HepG2 (cell line): Measurements from ENCODE around the gene GSAP. TPM values are rescaled to one million over a fixed set of nuclear protein-coding genes. Genes with fewer than 3 reads are reported as not detected.
A peak's percentile ranks its signal among the peaks of the same experiment; 100 is the strongest.

Experiments
- ATAC-seq: fragments of 200-7000 bp; cut with Tn5 transposase; 3 replicates; pipeline ENCODE4 v1.9.1; 2020; ENCODE audit warnings: mild to moderate bottlenecking, moderate library complexity
- BruUV-seq: library from RNA; stranded (reverse); fragments of 400-500 nt; replicated peaks from 2 replicates; lab custom pipeline; 2021; lab: Mats Ljungman, UMichigan
- CTCF ChIA-PET: fragments of 300-600 bp; formaldehyde crosslinking; extraction: SDS; loops from one replicate; lab custom pipeline; 2021; ENCODE audit warnings: low total read pairs, inconsistent platforms, low intra/inter-chr PET ratio; lab: Yijun Ruan, JAX
- POLR2A ChIA-PET: fragments of 350-600 bp; sonication (Branson Sonifier 250); formaldehyde crosslinking; loops from one replicate; lab custom pipeline; 2020; ENCODE audit warnings: antibody characterized with exemption, inconsistent platforms; lab: Yijun Ruan, JAX
- DNase-seq: peaks from one replicate; pipeline ENCODE4 v3.0.0-alpha.2; 2015; ENCODE audit warnings: low spot score
- FAIRE-seq: peaks from 3 replicates; lab custom pipeline; 2011; peaks lifted over from hg19 to GRCh38; lab: Jason Lieb, UNC
- H2AFZ ChIP-seq: one replicate; pipeline ENCODE4 v1.6.1; 2011; ENCODE audit warnings: low read length, inconsistent platforms
- H3K27ac ChIP-seq: fragments of 300-600 bp; 3 replicates; pipeline ENCODE4 v1.8.0; 2011; ENCODE audit warnings: mixed run types, mild to moderate bottlenecking, mixed read lengths, low read length, inconsistent platforms; ENCODE audit not compliant: insufficient read depth; ENCODE audit errors: extremely low read length
- H3K27me3 ChIP-seq, 2 experiments: fragments of 200-600 bp in 1 of 2; 2 replicates in 1 of 2; 3 replicates in 1 of 2; pipeline versions ENCODE4 v1.6.0 to v1.8.0; 2011; ENCODE audit warnings: low read length in 2 of 2, mild to moderate bottlenecking in 2 of 2, moderate library complexity in 2 of 2, inconsistent platforms in 1 of 2; ENCODE audit not compliant: insufficient read depth in 2 of 2, control insufficient read depth in 1 of 2
- H3K36me3 ChIP-seq, 2 experiments: fragments of 200-600 bp in 1 of 2; replicated peaks in 1 of 2; 2 replicates in 1 of 2; 3 replicates in 1 of 2; pipeline versions ENCODE4 v1.5.1 to v1.8.0; 2011; ENCODE audit warnings: low read length in 2 of 2, inconsistent platforms in 1 of 2; ENCODE audit not compliant: insufficient read depth in 2 of 2, control insufficient read depth in 1 of 2
- H3K4me1 ChIP-seq: 2 replicates; pipeline ENCODE4 v1.5.1; 2012; ENCODE audit warnings: low read length, inconsistent platforms; ENCODE audit not compliant: insufficient read depth
- H3K4me2 ChIP-seq: 2 replicates; pipeline ENCODE4 v1.6.0; 2011; ENCODE audit warnings: low read depth, low read length, inconsistent platforms
- H3K4me3 ChIP-seq, 3 experiments: fragments of 200-600 bp in 1 of 3; sonication (generic), shearing (Covaris generic) in 1 of 3; replicated peaks in 1 of 3; 2 replicates each; pipeline ENCODE4 v1.5.1; 2011 to 2016; ENCODE audit warnings: low read length in 3 of 3, inconsistent platforms in 2 of 3, low read depth in 2 of 3, mild to moderate bottlenecking in 2 of 3, control low read depth in 1 of 3, mixed read lengths in 1 of 3; ENCODE audit not compliant: insufficient read depth in 1 of 3
- H3K79me2 ChIP-seq: one replicate; pipeline ENCODE4 v1.6.1; 2011; ENCODE audit warnings: low read length, inconsistent platforms; ENCODE audit not compliant: insufficient read depth
- H3K9ac ChIP-seq: 2 replicates; pipeline ENCODE4 v1.6.0; 2011; ENCODE audit warnings: mild to moderate bottlenecking, low read depth, low read length, inconsistent platforms; ENCODE audit not compliant: insufficient read depth
- H3K9me3 ChIP-seq: 2 replicates; pipeline ENCODE4 v1.5.1; 2012; ENCODE audit warnings: mild to moderate bottlenecking, low read length
- H4K20me1 ChIP-seq: 2 replicates; pipeline ENCODE4 v1.6.0; 2011; ENCODE audit warnings: inconsistent platforms, mild to moderate bottlenecking, low read length, moderate library complexity; ENCODE audit not compliant: insufficient read depth
- CBX1 ChIP-seq: IDR thresholded peaks from one replicate; pipeline ENCODE4 v1.6.1; 2016; ENCODE audit warnings: antibody characterized with exemption, low read depth
- NR3C1 ChIP-seq: sonication (generic); formaldehyde crosslinking; IDR thresholded peaks from 2 replicates; pipeline ENCODE4 v1.4.0; 2020; ENCODE audit warnings: missing genetic modification reagents
- RCOR2 ChIP-seq: IDR thresholded peaks from 2 replicates; pipeline ENCODE4 v1.6.1; 2016; ENCODE audit warnings: missing biosample characterization, missing genetic modification reagents
- TCF7 ChIP-seq: sonication (generic); IDR thresholded peaks from 2 replicates; pipeline ENCODE4 v1.6.1; 2016; ENCODE audit warnings: antibody characterized with exemption, low read depth
- ZFAT ChIP-seq: sonication (generic); formaldehyde crosslinking; conservative IDR thresholded peaks from 2 replicates; pipeline ENCODE4 v1.8.1; 2023; ENCODE audit warnings: missing genetic modification reagents, inconsistent platforms
- ZNF614 ChIP-seq: IDR thresholded peaks from 2 replicates; pipeline ENCODE4 v1.6.1; 2018; ENCODE audit warnings: missing biosample characterization, missing genetic modification reagents, inconsistent platforms, borderline replicate concordance
- ZNF772 ChIP-seq: sonication (generic); formaldehyde crosslinking; IDR thresholded peaks from 2 replicates; pipeline ENCODE4 v1.5.0; 2020; ENCODE audit warnings: mild to moderate bottlenecking, missing genetic modification reagents
- WGBS: methylation state at CpG from one replicate; pipeline ENCODE4 v1.1.6; 2017; ENCODE audit warnings: low lambda C conversion rate; 5-methylcytosine and 5-hydroxymethylcytosine counted together
- in situ Hi-C: cut with HindIII; loops from 2 replicates; pipeline ENCODE4 v1.10.0; 2017; ENCODE audit warnings: low pct_unique_long_range_greater_than_20kb; ENCODE audit not compliant: extremely low pct_ligation_motif_present
- intact Hi-C: fragments of 100-400 bp; cut with micrococcal nuclease; formaldehyde crosslinking; loops from one replicate; pipeline ENCODE4 v1.10.0; 2022; ENCODE audit not compliant: unreplicated experiment
- polyA plus RNA-seq, 8 experiments: library from polyadenylated mRNA; depleted of rRNA in 3 of 8; stranded (reverse) in 7 of 8; unstranded in 1 of 8; fragments of >200 nt; fragmentation: Illumina TruSeq in 4 of 8; extraction: Trizol in 4 of 8; gene quantifications; 2 replicates each; pipeline versions ENCODE4 v1.2.1 to v1.2.3, GENCODE V29; 2011 to 2016; ENCODE audit warnings: low read depth in 4 of 8, missing spikeins in 1 of 8, mixed read lengths in 1 of 8; ENCODE audit not compliant: insufficient read depth in 1 of 8
- total RNA-seq, 5 experiments: library from RNA; depleted of rRNA; stranded (reverse); fragments of >200 nt; fragmentation: Illumina TruSeq; extraction: Trizol; gene quantifications; 2 replicates each; pipeline ENCODE4 v1.2.3, GENCODE V29; 2016; ENCODE audit warnings: low read depth in 1 of 5
- TF ChIP-seq, protein P1 (sequence below): sonication (generic); formaldehyde crosslinking; IDR thresholded peaks from 2 replicates; pipeline ENCODE4 v1.8.0; 2023; ENCODE audit warnings: mild to moderate bottlenecking, missing genetic modification reagents
- TF ChIP-seq, protein P2 (sequence below): sonication (generic); formaldehyde crosslinking; IDR thresholded peaks from 2 replicates; pipeline ENCODE4 v1.4.0; 2020; ENCODE audit warnings: mild to moderate bottlenecking, missing genetic modification reagents
- TF ChIP-seq, protein P3 (sequence below): sonication (generic); formaldehyde crosslinking; IDR thresholded peaks from 2 replicates; pipeline ENCODE4 v1.4.0; 2020; ENCODE audit warnings: missing genetic modification reagents, borderline replicate concordance
- TF ChIP-seq, protein P4 (sequence below): sonication (generic); formaldehyde crosslinking; IDR thresholded peaks from 2 replicates; pipeline ENCODE4 v1.5.1; 2020; ENCODE audit warnings: mild to moderate bottlenecking, moderate library complexity, missing genetic modification reagents
- TF ChIP-seq, protein P5 (sequence below): sonication (generic); formaldehyde crosslinking; IDR thresholded peaks from 2 replicates; pipeline ENCODE4 v1.5.0; 2020; ENCODE audit warnings: missing genetic modification reagents, mild to moderate bottlenecking, borderline replicate concordance
- TF ChIP-seq, protein P6 (sequence below): sonication (generic); formaldehyde crosslinking; IDR thresholded peaks from 2 replicates; pipeline ENCODE4 v1.4.0; 2020; ENCODE audit warnings: mild to moderate bottlenecking, missing genetic modification reagents

The GSAP gene
- total and polyA plus RNA-seq, 2 of the 13 experiments (the other 11 are each of a cell fraction or from before 2014, with no cell fraction given): 34.6 to 40.6 TPM

DNA sequence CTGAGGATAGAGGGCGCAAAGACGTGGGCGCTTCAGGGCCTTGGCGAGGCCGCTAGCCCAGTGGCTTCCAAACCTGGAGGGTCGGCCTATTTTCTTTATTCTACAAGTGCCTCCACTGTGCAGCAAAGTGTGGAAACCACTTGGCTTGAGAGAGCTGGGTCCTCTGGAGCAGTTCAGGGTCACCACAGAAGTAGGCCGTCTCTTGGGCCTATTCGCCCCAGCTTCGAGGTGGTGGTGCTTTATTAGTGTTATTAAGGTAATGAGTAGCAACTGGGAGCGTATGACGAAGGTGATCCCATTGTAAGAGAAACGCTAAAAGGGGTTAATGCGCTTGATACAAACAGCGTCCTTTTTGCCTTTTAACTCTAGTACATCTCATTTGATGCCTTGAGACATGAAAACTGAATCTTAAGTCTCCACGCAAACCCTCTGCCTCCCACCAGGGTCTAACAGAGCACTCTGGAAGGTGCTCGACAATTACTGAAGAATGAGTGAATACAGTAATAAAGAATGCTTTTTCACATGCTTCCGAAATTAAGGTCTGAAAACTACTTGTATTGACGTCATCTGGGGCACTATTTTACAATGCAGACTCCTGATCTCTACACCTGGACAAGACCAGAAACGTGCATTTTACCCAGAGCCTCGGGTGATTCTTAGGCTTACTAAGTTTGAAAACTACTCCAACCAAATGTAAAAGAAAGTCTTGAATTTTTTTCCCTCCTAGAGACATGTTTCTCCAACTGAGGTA lies 647 bp upstream of the GSAP start:
- in situ Hi-C loops: no loop called here
- intact Hi-C loops: loop anchor here (5.0 kb wide), 1 partner anchor 121 kb away; the partner anchor contains the start of gene PTPN12
- DNase-seq (no peak), ATAC-seq (peak; percentile 42), FAIRE-seq (no peak)
- Histone ChIP-seq H3K4me1 (peaks cover 64% of the 10 kb centered on the region), H4K20me1 (no peaks in the 10 kb centered on the region), H3K27me3 (no peaks in the 10 kb centered on the region), H3K9me3 (no peaks in the 10 kb centered on the region), H2AFZ (no peak overlapping the region), H3K36me3 (no peaks in the 10 kb centered on the region), H3K4me2 (peak overlapping the region; percentile 95), H3K27ac (peak overlapping the region; percentile 94), H3K4me3 (peak overlapping the region; percentile 68 to 86 (median 81)), H3K79me2 (peaks cover 46% of the 10 kb centered on the region), H3K9ac (peak overlapping the region; percentile 98)
- 23% methylated on average over 18 of the region's 20 CpGs for WGBS
- ChIA-PET CTCF (no interaction called here), POLR2A (interaction anchor here (0.6 to 4.0 kb wide), 17 partner anchors 8 to 171 kb away, joined by 3 to 28 read pairs (median 8); partner anchors contain the start of gene PTPN12)
- TSS peak; percentile 88 for BruUV-seq
- TF ChIP-seq, protein P1, sequence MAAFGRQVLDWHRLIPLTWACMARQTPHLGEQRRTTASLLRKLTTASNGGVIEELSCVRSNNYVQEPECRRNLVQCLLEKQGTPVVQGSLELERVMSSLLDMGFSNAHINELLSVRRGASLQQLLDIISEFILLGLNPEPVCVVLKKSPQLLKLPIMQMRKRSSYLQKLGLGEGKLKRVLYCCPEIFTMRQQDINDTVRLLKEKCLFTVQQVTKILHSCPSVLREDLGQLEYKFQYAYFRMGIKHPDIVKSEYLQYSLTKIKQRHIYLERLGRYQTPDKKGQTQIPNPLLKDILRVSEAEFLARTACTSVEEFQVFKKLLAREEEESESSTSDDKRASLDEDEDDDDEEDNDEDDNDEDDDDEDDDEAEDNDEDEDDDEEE (CRISPR knock-in tag): 0 out of 2 replicates have a peak, but pooled peaks have one; percentile 40
- no peak for TF ChIP-seq RCOR2
- TF ChIP-seq, protein P2, sequence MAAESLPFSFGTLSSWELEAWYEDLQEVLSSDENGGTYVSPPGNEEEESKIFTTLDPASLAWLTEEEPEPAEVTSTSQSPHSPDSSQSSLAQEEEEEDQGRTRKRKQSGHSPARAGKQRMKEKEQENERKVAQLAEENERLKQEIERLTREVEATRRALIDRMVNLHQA: no peak
- TF ChIP-seq ZFAT: no peak
- TF ChIP-seq, protein P3, sequence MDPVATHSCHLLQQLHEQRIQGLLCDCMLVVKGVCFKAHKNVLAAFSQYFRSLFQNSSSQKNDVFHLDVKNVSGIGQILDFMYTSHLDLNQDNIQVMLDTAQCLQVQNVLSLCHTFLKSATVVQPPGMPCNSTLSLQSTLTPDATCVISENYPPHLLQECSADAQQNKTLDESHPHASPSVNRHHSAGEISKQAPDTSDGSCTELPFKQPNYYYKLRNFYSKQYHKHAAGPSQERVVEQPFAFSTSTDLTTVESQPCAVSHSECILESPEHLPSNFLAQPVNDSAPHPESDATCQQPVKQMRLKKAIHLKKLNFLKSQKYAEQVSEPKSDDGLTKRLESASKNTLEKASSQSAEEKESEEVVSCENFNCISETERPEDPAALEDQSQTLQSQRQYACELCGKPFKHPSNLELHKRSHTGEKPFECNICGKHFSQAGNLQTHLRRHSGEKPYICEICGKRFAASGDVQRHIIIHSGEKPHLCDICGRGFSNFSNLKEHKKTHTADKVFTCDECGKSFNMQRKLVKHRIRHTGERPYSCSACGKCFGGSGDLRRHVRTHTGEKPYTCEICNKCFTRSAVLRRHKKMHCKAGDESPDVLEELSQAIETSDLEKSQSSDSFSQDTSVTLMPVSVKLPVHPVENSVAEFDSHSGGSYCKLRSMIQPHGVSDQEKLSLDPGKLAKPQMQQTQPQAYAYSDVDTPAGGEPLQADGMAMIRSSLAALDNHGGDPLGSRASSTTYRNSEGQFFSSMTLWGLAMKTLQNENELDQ: no peak
- TF ChIP-seq, protein P4, sequence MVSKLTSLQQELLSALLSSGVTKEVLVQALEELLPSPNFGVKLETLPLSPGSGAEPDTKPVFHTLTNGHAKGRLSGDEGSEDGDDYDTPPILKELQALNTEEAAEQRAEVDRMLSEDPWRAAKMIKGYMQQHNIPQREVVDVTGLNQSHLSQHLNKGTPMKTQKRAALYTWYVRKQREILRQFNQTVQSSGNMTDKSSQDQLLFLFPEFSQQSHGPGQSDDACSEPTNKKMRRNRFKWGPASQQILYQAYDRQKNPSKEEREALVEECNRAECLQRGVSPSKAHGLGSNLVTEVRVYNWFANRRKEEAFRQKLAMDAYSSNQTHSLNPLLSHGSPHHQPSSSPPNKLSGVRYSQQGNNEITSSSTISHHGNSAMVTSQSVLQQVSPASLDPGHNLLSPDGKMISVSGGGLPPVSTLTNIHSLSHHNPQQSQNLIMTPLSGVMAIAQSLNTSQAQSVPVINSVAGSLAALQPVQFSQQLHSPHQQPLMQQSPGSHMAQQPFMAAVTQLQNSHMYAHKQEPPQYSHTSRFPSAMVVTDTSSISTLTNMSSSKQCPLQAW (CRISPR knock-in tag): peak; percentile 46; the same call in 1 of the 2 replicates
- TF ChIP-seq ZNF614: no peak
- no peak for TF ChIP-seq ZNF772 (CRISPR knock-in tag)
- TF ChIP-seq NR3C1 (CRISPR knock-in tag): no peak
- no peak for TF ChIP-seq CBX1
- TF ChIP-seq, protein P5, sequence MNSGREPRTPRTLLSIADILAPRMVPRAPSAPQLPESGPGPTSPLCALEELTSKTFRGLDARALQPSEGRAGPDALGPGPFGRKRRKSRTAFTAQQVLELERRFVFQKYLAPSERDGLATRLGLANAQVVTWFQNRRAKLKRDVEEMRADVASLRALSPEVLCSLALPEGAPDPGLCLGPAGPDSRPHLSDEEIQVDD (CRISPR knock-in tag): no peak
- no peak for TF ChIP-seq TCF7
- TF ChIP-seq, protein P6, sequence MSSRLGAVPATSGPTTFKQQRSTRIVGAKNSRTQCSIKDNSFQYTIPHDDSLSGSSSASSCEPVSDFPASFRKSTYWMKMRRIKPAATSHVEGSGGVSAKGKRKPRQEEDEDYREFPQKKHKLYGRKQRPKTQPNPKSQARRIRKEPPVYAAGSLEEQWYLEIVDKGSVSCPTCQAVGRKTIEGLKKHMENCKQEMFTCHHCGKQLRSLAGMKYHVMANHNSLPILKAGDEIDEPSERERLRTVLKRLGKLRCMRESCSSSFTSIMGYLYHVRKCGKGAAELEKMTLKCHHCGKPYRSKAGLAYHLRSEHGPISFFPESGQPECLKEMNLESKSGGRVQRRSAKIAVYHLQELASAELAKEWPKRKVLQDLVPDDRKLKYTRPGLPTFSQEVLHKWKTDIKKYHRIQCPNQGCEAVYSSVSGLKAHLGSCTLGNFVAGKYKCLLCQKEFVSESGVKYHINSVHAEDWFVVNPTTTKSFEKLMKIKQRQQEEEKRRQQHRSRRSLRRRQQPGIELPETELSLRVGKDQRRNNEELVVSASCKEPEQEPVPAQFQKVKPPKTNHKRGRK (CRISPR knock-in tag): no peak
